DND-41 (cell line): ENCODE measurements around the gene TBC1D23.

ENCODE experiments used
- ATAC-seq: fragments of 200-7000 bp; cut with Tn5 transposase; 3 replicates; pipeline ENCODE4 v1.9.1; 2021; ENCODE audit warnings: low read depth; ENCODE audit not compliant: insufficient read depth
- DNase-seq: peaks from one replicate; pipeline ENCODE4 v3.0.0-alpha.2; 2020
- H2AFZ ChIP-seq: 2 replicates; pipeline ENCODE4 v1.6.0; 2012; ENCODE audit warnings: low read depth, low read length
- H3K27ac ChIP-seq: 2 replicates; pipeline ENCODE4 v1.5.1; 2012; ENCODE audit warnings: low read length, inconsistent platforms
- H3K27me3 ChIP-seq: fragments of 200-600 bp; sonication (generic); 2 replicates; pipeline ENCODE4 v1.6.0; 2012; ENCODE audit warnings: low read length, mild to moderate bottlenecking, inconsistent platforms; ENCODE audit not compliant: insufficient read depth, poor library complexity
- H3K36me3 ChIP-seq: 2 replicates; pipeline ENCODE4 v1.5.1; 2012; ENCODE audit warnings: low read length, inconsistent platforms; ENCODE audit not compliant: insufficient read depth
- H3K4me1 ChIP-seq: 2 replicates; pipeline ENCODE4 v1.5.1; 2012; ENCODE audit warnings: mild to moderate bottlenecking, low read length; ENCODE audit not compliant: insufficient read depth
- H3K4me2 ChIP-seq: 2 replicates; pipeline ENCODE4 v1.6.0; 2012; ENCODE audit warnings: mild to moderate bottlenecking, moderate library complexity, low read length, inconsistent platforms; ENCODE audit not compliant: insufficient read depth
- H3K4me3 ChIP-seq, 2 experiments: fragments of 200-600 bp in 1 of 2; shearing (Covaris generic) in 1 of 2; 2 replicates each; pipeline ENCODE4 v1.5.1; 2012 to 2016; ENCODE audit warnings: inconsistent platforms in 2 of 2, low read length in 2 of 2, mild to moderate bottlenecking in 2 of 2, low read depth in 1 of 2, moderate library complexity in 1 of 2
- H3K79me2 ChIP-seq: 2 replicates; pipeline ENCODE4 v1.6.0; 2012; ENCODE audit warnings: low read length, inconsistent platforms; ENCODE audit not compliant: insufficient read depth
- H3K9ac ChIP-seq: 2 replicates; pipeline ENCODE4 v1.6.0; 2012; ENCODE audit warnings: low read depth, mild to moderate bottlenecking, inconsistent platforms, low read length, moderate library complexity
- H3K9me3 ChIP-seq: 2 replicates; pipeline ENCODE4 v1.5.1; 2012; ENCODE audit warnings: low read length, moderate library complexity, mild to moderate bottlenecking, inconsistent platforms; ENCODE audit not compliant: insufficient read depth, severe bottlenecking
- H4K20me1 ChIP-seq: 2 replicates; pipeline ENCODE4 v1.6.0; 2012; ENCODE audit warnings: low read length; ENCODE audit not compliant: insufficient read depth
- CTCF ChIP-seq: IDR thresholded peaks from 2 replicates; pipeline ENCODE4 v1.5.1; 2012; ENCODE audit warnings: borderline replicate concordance, low read length, moderate library complexity, mild to moderate bottlenecking; ENCODE audit not compliant: poor library complexity, severe bottlenecking; ENCODE audit errors: extremely low read depth
- EZH2 ChIP-seq: IDR thresholded peaks from 3 replicates; pipeline ENCODE4 v1.6.1; 2012; ENCODE audit warnings: borderline replicate concordance, low read depth, mild to moderate bottlenecking, moderate library complexity, low read length, inconsistent platforms; ENCODE audit not compliant: severe bottlenecking

TBC1D23 gene

GRCh38 chr3:100277255-100277800 is 16.5 kb downstream of the TBC1D23 start:
- DNase-seq (no peak), ATAC-seq (no peak; the same call in 2 of the 3 replicates)
- no peak overlapping the region for H2AFZ ChIP-seq
- H3K36me3 ChIP-seq, result peaks cover 8% of the 10 kb centered on the region; the same call in 1 of the 2 replicates
- no peak overlapping the region for H3K9ac ChIP-seq
- no peaks in the 10 kb centered on the region for H3K27me3 ChIP-seq
- peaks cover 11% of the 10 kb centered on the region; the same call in 1 of the 2 replicates for H4K20me1 ChIP-seq
- H3K27ac ChIP-seq, result no peak overlapping the region
- H3K4me3 ChIP-seq, result no peak overlapping the region
- H3K4me2 ChIP-seq, result no peak overlapping the region
- H3K4me1 ChIP-seq, result no peaks in the 10 kb centered on the region
- H3K79me2 ChIP-seq, result peaks cover 55% of the 10 kb centered on the region
- no peak for TF ChIP-seq EZH2
- no peak for TF ChIP-seq CTCF
- no peaks in the 10 kb centered on the region for H3K9me3 ChIP-seq

- no peak overlapping the region for H3K27ac ChIP-seq
- peaks cover 11% of the 10 kb centered on the region; the same call in 1 of the 2 replicates for H4K20me1 ChIP-seq
- H3K4me2 ChIP-seq, result no peak overlapping the region
- no peak for TF ChIP-seq CTCF
- H3K9me3 ChIP-seq, result no peaks in the 10 kb centered on the region
- DNase-seq (no peak), ATAC-seq (no peak)
- no peaks in the 10 kb centered on the region for H3K27me3 ChIP-seq
- no peak overlapping the region for H3K9ac ChIP-seq
- H3K79me2 ChIP-seq, result peaks cover 50% of the 10 kb centered on the region
- no peak overlapping the region for H3K4me3 ChIP-seq
- no peaks in the 10 kb centered on the region for H3K4me1 ChIP-seq
- peaks cover 11% of the 10 kb centered on the region; the same call in 1 of the 2 replicates for H3K36me3 ChIP-seq
- H2AFZ ChIP-seq, result no peak overlapping the region
Measured at GRCh38 chr3:100278910-100279309, 18.1 kb downstream of the TBC1D23 start.

- Histone ChIP-seq H3K36me3 (peaks cover 35% of the 10 kb centered on the region; the same call in 1 of the 2 replicates), H3K79me2 (no peaks in the 10 kb centered on the region), H3K9ac (no peak overlapping the region), H4K20me1 (no peaks in the 10 kb centered on the region), H3K4me3 (no peak overlapping the region), H3K27me3 (no peaks in the 10 kb centered on the region), H2AFZ (no peak overlapping the region), H3K27ac (no peak overlapping the region), H3K4me2 (no peak overlapping the region), H3K4me1 (no peaks in the 10 kb centered on the region), H3K9me3 (no peaks in the 10 kb centered on the region)
- DNase-seq, result no peak
- TF ChIP-seq EZH2, result no peak
- no peak for TF ChIP-seq CTCF
- no peak for ATAC-seq
Measured at GRCh38 chr3:100288288-100288894, 27.6 kb downstream of the TBC1D23 start.
